ENCODE measurements around the gene GOPC.

- TF ChIP-seq, protein P1, sequence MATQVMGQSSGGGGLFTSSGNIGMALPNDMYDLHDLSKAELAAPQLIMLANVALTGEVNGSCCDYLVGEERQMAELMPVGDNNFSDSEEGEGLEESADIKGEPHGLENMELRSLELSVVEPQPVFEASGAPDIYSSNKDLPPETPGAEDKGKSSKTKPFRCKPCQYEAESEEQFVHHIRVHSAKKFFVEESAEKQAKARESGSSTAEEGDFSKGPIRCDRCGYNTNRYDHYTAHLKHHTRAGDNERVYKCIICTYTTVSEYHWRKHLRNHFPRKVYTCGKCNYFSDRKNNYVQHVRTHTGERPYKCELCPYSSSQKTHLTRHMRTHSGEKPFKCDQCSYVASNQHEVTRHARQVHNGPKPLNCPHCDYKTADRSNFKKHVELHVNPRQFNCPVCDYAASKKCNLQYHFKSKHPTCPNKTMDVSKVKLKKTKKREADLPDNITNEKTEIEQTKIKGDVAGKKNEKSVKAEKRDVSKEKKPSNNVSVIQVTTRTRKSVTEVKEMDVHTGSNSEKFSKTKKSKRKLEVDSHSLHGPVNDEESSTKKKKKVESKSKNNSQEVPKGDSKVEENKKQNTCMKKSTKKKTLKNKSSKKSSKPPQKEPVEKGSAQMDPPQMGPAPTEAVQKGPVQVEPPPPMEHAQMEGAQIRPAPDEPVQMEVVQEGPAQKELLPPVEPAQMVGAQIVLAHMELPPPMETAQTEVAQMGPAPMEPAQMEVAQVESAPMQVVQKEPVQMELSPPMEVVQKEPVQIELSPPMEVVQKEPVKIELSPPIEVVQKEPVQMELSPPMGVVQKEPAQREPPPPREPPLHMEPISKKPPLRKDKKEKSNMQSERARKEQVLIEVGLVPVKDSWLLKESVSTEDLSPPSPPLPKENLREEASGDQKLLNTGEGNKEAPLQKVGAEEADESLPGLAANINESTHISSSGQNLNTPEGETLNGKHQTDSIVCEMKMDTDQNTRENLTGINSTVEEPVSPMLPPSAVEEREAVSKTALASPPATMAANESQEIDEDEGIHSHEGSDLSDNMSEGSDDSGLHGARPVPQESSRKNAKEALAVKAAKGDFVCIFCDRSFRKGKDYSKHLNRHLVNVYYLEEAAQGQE (IDR thresholded peaks at IDR 0.05; ENCODE audit: insufficient read depth in 1 of 2, low read depth in 2 of 2, low read length in 2 of 2), result no peak
- no peak for TF ChIP-seq POLR2AphosphoS5 (IDR thresholded peaks at IDR 0.05; ENCODE audit: low read depth, low read length)
Measured at GRCh38 chr6:117538615-117539014, 63.7 kb downstream of the GOPC start.

Measured in PFSK-1 (cell line).